Loucy (cell line): Measurements from ENCODE around the gene CCR6.

Experiments
- EZH2phosphoT487 ChIP-seq: fragments of 200-600 bp; IDR thresholded peaks from 2 replicates; pipeline ENCODE4 v1.6.1; 2018; ENCODE audit warnings: antibody characterized with exemption, mild to moderate bottlenecking, moderate library complexity, borderline replicate concordance
- TF ChIP-seq, protein P1 (sequence below): fragments of 200-600 bp; sonication (generic); conservative IDR thresholded peaks from 2 replicates; pipeline ENCODE4 v1.5.1; 2014; ENCODE audit warnings: mild to moderate bottlenecking, antibody characterized with exemption, low read length

GRCh38 chr6:167092672-167093339 is 30.1 kb upstream of the CCR6 start:
- TF ChIP-seq, protein P1, sequence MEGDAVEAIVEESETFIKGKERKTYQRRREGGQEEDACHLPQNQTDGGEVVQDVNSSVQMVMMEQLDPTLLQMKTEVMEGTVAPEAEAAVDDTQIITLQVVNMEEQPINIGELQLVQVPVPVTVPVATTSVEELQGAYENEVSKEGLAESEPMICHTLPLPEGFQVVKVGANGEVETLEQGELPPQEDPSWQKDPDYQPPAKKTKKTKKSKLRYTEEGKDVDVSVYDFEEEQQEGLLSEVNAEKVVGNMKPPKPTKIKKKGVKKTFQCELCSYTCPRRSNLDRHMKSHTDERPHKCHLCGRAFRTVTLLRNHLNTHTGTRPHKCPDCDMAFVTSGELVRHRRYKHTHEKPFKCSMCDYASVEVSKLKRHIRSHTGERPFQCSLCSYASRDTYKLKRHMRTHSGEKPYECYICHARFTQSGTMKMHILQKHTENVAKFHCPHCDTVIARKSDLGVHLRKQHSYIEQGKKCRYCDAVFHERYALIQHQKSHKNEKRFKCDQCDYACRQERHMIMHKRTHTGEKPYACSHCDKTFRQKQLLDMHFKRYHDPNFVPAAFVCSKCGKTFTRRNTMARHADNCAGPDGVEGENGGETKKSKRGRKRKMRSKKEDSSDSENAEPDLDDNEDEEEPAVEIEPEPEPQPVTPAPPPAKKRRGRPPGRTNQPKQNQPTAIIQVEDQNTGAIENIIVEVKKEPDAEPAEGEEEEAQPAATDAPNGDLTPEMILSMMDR: no peak
- no peak for TF ChIP-seq EZH2phosphoT487
